Brain microvascular endothelial cell (primary cell): ENCODE results near the gene TF.
"Not testable (repeated sequence)": the region's sequence is repeated elsewhere in the genome, so short reads cannot be mapped to it uniquely, and the experiment has no call there.

Source experiments
- DNase-seq: peaks from one replicate; pipeline ENCODE4 v3.0.0-alpha.2; 2020
- H3K27ac ChIP-seq: fragments of 250-450 bp; sonication (Bioruptor Pico); 2 replicates; pipeline ENCODE4 v1.5.1; 2020; ENCODE audit warnings: mild to moderate bottlenecking, moderate library complexity
- H3K27me3 ChIP-seq: fragments of 250-450 bp; sonication (Bioruptor Pico); replicated peaks from 2 replicates; pipeline ENCODE4 v1.5.1; 2020; ENCODE audit warnings: mild to moderate bottlenecking
- H3K36me3 ChIP-seq: fragments of 250-450 bp; sonication (Bioruptor Pico); replicated peaks from 2 replicates; pipeline ENCODE4 v1.5.1; 2020; ENCODE audit warnings: mild to moderate bottlenecking
- H3K4me3 ChIP-seq: 2 replicates; pipeline ENCODE4 v1.5.1; 2011; ENCODE audit warnings: low read depth, mild to moderate bottlenecking, control low read depth, low read length, moderate library complexity
- in situ Hi-C: cut with HindIII; loops from 2 replicates; pipeline ENCODE4 v1.10.0; 2017; ENCODE audit warnings: low sequenced_read_pairs, low pct_ligation_motif_present
- TF ChIP-seq, protein P1 (sequence below): IDR thresholded peaks from 2 replicates; pipeline ENCODE4 v1.5.1; 2011; ENCODE audit warnings: low read depth, mild to moderate bottlenecking, moderate library complexity, low read length, control low read depth, inconsistent platforms; ENCODE audit errors: missing control alignments

The TF gene

DNA sequence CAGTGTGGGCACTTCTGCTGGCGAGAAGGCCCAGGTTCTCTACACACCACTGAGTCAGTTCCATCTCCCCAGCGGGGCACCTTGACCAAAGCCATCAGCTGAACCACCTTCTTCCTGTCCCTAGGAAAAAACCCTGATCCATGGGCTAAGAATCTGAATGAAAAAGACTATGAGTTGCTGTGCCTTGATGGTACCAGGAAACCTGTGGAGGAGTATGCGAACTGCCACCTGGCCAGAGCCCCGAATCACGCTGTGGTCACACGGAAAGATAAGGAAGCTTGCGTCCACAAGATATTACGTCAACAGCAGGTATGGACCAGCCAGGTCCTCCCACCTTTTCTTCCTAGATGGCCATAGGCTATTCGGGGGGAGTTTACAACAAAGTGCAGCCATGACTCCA, 29.1 kb downstream of the TF start:
- no peak overlapping the region for H3K27ac ChIP-seq
- no peaks in the 10 kb centered on the region for H3K27me3 ChIP-seq
- H3K36me3 ChIP-seq: no peaks in the 10 kb centered on the region
- DNase-seq: no peak
- in situ Hi-C loops: no loop called here
- TF ChIP-seq, protein P1, sequence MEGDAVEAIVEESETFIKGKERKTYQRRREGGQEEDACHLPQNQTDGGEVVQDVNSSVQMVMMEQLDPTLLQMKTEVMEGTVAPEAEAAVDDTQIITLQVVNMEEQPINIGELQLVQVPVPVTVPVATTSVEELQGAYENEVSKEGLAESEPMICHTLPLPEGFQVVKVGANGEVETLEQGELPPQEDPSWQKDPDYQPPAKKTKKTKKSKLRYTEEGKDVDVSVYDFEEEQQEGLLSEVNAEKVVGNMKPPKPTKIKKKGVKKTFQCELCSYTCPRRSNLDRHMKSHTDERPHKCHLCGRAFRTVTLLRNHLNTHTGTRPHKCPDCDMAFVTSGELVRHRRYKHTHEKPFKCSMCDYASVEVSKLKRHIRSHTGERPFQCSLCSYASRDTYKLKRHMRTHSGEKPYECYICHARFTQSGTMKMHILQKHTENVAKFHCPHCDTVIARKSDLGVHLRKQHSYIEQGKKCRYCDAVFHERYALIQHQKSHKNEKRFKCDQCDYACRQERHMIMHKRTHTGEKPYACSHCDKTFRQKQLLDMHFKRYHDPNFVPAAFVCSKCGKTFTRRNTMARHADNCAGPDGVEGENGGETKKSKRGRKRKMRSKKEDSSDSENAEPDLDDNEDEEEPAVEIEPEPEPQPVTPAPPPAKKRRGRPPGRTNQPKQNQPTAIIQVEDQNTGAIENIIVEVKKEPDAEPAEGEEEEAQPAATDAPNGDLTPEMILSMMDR: no peak
- H3K4me3 ChIP-seq: no peak overlapping the region

DNA sequence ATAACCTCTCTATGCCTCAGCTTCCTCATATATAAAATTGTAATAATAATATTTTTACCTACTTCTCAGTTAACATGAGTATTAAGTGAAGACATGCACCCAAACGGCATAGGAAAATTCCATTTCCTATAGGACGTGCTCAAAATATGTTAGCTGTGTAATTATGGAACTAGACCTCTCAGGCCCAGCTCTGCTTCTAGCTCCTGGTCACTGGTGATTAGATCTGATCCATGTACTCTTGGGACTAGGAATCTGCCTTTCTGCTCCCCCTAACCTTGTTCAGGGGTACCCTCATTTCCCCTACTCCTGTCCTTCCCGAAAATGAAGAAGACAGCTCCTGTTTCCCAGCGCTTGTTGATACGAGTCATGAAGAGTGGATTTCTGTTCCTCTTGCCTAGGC, 29.6 kb downstream of the TF start:
- in situ Hi-C loops: no loop called here
- no peak for DNase-seq
- H3K36me3 ChIP-seq: no peaks in the 10 kb centered on the region
- TF ChIP-seq, protein P1: no peak
- no peaks in the 10 kb centered on the region for H3K27me3 ChIP-seq
- H3K27ac ChIP-seq: no peak overlapping the region
- no peak overlapping the region for H3K4me3 ChIP-seq

DNA sequence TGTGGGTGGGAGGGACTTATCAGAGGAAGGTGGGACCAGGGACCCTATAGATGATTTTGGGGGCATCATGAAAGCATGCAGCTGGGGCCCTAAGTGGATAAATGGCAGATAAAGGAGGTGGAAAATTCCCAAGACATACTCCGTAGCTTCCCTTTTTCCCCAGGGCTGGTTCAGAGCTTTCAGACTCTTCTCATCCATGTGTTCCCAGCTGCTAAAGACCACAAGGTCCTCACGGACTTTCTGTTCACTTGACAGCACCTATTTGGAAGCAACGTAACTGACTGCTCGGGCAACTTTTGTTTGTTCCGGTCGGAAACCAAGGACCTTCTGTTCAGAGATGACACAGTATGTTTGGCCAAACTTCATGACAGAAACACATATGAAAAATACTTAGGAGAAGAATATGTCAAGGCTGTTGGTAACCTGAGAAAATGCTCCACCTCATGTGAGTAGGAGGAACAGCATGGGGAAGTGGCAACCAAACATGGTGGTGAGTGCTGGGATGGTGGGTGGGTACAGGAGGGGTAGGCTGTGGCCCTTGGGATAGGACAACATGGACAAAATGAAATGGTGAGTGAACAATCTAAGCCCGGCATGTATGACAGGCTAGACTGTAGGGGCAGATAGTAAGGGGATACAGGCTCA, 30.7 kb downstream of the TF start:
- Histone ChIP-seq H3K27me3 (no peaks in the 10 kb centered on the region), H3K4me3 (no peak overlapping the region), H3K27ac (no peak overlapping the region), H3K36me3 (no peaks in the 10 kb centered on the region)
- in situ Hi-C loops: no loop called here
- TF ChIP-seq, protein P1: no peak
- no peak for DNase-seq

DNA sequence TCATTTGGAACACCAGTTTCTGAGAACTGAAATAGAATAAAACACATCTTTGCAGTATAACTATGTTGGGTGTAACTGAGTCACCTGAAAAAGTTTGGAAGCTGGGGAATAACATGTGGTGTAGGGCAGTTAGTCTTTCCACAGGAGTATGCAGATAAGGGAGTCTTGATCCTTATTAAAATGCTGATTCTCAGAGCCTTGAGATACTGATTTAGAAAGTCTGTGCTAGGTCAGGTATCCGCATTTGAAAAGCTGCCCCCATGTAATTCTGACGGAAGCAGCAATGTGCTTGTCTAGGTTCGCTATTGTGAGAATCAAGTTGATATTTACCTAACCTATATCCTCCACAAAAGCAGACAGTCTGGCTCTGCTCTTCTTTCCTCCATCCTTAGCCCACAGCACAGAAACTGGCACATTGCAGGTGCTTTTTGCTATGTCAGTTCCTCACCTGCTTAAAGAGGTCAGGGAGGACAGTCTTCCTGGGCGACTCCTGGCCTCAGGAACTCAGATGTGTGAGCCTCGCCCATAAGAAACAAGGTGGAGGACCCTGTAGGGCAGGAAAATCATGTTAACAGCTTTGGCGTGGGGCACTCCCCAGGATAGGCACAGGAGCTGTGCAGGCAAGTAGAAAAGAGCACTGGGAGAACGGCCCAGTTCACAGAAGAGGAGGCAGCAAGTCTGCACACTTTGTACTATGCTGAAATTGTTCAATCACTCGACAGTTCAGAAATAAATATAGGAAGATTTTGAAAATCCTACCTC, 31.8 kb downstream of the TF start:
- H3K27ac ChIP-seq: no peak overlapping the region
- H3K36me3 ChIP-seq: no peaks in the 10 kb centered on the region
- in situ Hi-C loops: no loop called here
- H3K27me3 ChIP-seq: no peaks in the 10 kb centered on the region
- no peak for DNase-seq
- H3K4me3 ChIP-seq: no peak overlapping the region
- TF ChIP-seq, protein P1: no peak

DNA sequence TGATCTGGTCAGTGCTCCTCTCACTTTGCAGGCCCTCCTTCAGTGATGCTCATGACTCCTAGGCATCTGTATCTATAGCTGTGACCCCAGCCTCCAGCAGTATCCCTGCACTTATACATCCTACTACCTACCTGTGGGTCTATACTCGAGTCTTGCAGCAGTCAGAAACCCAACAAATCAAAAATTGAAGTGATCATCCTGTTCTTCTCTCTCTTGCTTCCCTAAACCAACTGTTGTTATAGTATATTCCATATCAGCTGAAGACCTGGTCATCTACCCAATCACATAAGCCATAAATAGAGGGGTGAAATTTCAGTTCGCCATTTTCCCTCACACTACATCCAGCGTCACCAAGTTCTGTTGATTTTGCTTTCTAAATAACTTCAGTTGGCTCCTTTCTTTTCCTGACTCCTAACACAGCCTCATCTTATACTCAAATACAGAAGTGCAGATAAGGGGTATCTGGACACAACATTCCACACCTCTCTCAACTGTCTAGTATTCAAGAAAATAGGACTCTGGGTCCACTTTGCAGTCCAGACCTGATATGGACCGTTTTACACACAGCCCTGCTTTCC, 33.5 kb downstream of the TF start:
- DNase-seq: no peak
- no peaks in the 10 kb centered on the region for H3K36me3 ChIP-seq
- H3K27ac ChIP-seq: no peak overlapping the region
- no peaks in the 10 kb centered on the region for H3K27me3 ChIP-seq
- H3K4me3 ChIP-seq: no peak overlapping the region
- TF ChIP-seq, protein P1: no peak
- in situ Hi-C loops: no loop called here

DNA sequence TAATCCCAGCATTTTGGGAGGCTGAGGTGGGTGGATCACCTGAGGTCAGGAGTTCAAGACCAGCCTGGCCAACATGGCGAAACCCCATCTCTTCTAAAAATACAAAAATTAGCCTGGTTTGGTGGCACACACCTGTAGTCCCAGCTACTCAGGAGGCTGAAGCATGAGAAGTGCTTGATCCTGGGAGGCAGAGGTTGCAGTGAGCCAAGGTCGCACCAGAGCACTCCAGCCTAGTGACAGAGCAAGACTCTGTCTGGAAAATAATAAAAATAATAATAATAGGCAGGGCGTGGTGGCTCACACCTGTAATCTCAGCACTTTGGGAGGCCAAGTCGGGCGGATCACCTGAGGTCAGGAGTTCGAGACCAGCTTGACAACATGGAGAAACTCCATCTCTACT, 34.6 kb downstream of the TF start:
- in situ Hi-C loops, DNase-seq, H3K27ac ChIP-seq, H3K27me3 ChIP-seq, H3K4me3 ChIP-seq, H3K36me3 ChIP-seq: not testable (repeated sequence)
